ENCODE data around the gene GPHN.

The GPHN gene

GRCh38 chr14:66975251-66975650 lies 467.3 kb downstream of the GPHN start:
- H3K4me3 ChIP-seq (replicated peaks; ENCODE audit: low read depth, low read length) = no peak overlapping the region
- DNase-seq (ENCODE audit: low read depth) = no peak
- TF ChIP-seq CTCF (IDR thresholded peaks at IDR 0.05; ENCODE audit: low read length, missing control alignments) = no peak

- no peak overlapping the region for H3K4me3 ChIP-seq (replicated peaks; ENCODE audit: low read depth, low read length)
- no peak for DNase-seq (ENCODE audit: low read depth)
- no peak for TF ChIP-seq CTCF (IDR thresholded peaks at IDR 0.05; ENCODE audit: low read length, missing control alignments)
These were observed 471.4 kb downstream of the GPHN start for GRCh38 chr14:66979101-66979974.

GRCh38 chr14:66982247-66982646 lies 474.3 kb downstream of the GPHN start:
- no peak for DNase-seq (ENCODE audit: low read depth)
- H3K4me3 ChIP-seq (replicated peaks; ENCODE audit: low read depth, low read length) = no peak overlapping the region
- no peak for TF ChIP-seq CTCF (IDR thresholded peaks at IDR 0.05; ENCODE audit: low read length, missing control alignments)

GRCh38 chr14:66992776-66993175 lies 484.8 kb downstream of the GPHN start:
- no peak overlapping the region for H3K4me3 ChIP-seq (replicated peaks; ENCODE audit: low read depth, low read length)
- no peak for TF ChIP-seq CTCF (IDR thresholded peaks at IDR 0.05; ENCODE audit: low read length, missing control alignments)
- no peak for DNase-seq (ENCODE audit: low read depth)

- no peak for DNase-seq (ENCODE audit: low read depth)
- no peak for TF ChIP-seq CTCF (IDR thresholded peaks at IDR 0.05; ENCODE audit: low read length, missing control alignments)
- no peak overlapping the region for H3K4me3 ChIP-seq (replicated peaks; ENCODE audit: low read depth, low read length)
These were observed 485.6 kb downstream of the GPHN start for GRCh38 chr14:66993512-66993911.

GRCh38 chr14:66998013-66998412 lies 490.1 kb downstream of the GPHN start:
- no peak for DNase-seq (ENCODE audit: low read depth)
- TF ChIP-seq CTCF (IDR thresholded peaks at IDR 0.05; ENCODE audit: low read length, missing control alignments) = no peak
- no peak overlapping the region for H3K4me3 ChIP-seq (replicated peaks; ENCODE audit: low read depth, low read length)

- no peak for TF ChIP-seq CTCF (IDR thresholded peaks at IDR 0.05; ENCODE audit: low read length, missing control alignments)
- no peak for DNase-seq (ENCODE audit: low read depth)
- H3K4me3 ChIP-seq (replicated peaks; ENCODE audit: low read depth, low read length) = no peak overlapping the region
These were observed 492.0 kb downstream of the GPHN start for GRCh38 chr14:66999978-67000377.

Data from fibroblast of pulmonary artery (primary cell).